Measurements from ENCODE around the gene FAM76B.

FAM76B gene

DNA sequence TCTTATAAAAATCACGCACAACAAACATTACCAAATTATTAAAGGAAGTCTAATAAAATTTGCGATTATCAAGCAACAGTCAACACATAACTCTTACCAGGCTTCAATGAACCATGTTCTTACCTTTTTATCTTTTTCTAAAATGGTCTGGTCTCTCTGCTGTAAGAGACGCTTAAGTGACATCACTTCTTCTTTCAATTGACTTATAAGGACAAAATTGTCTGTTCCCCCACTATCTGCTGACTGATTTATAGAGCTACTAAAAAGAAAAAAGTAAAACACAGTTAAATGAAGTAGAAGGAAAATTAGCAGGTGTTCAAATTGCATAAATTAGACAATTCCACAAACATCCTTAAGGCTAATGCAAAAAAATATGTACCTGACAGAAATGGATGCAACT lies 10.9 kb downstream of the FAM76B start:
- H3K9ac ChIP-seq (ENCODE audit: low read depth in 1 of 2, low read length in 2 of 2) = no peak overlapping the region
- H3K27me3 ChIP-seq (ENCODE audit: control insufficient read depth in 1 of 2, insufficient read depth in 2 of 2, low read length in 2 of 2) = no peaks in the 10 kb centered on the region
- H3K36me3 ChIP-seq (ENCODE audit: control insufficient read depth in 1 of 2, insufficient read depth in 2 of 2, low read length in 2 of 2) = peaks cover 30 to 79% of the 10 kb centered on the region in 2 donors
- H3K4me1 ChIP-seq (ENCODE audit: control insufficient read depth in 1 of 2, insufficient read depth in 2 of 2, low read length in 2 of 2) = peaks cover 0 to 9% of the 10 kb centered on the region in 2 donors
- H3K9me3 ChIP-seq (ENCODE audit: control insufficient read depth in 1 of 2, low read length in 2 of 2) = no peaks in the 10 kb centered on the region
- H3K27ac ChIP-seq (ENCODE audit: low read depth, low read length) = no peak overlapping the region
- no peak overlapping the region for H3K4me3 ChIP-seq (ENCODE audit: low read depth in 1 of 2, low read length in 2 of 2)

DNA sequence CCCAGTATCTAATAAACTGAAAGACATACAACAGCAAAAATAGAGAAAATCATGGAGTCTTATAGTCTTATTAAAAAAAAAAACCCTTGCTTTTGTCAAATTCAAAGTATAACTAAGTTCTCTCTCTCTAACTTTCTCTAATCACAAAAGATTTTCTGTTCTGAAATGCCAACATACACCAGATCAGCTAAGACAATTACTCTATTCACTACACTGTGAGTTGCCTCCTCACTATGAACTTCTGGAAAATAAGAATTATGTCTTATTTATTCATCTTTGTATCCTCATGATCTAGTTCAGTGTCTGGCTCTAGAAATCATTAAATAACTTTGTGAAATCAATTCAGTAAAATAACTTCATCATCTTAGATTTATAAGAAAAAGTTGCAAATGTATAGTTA lies 12.7 kb downstream of the FAM76B start:
- Histone ChIP-seq H3K36me3 (ENCODE audit: control insufficient read depth in 1 of 2, insufficient read depth in 2 of 2, low read length in 2 of 2) (peaks cover 34 to 70% of the 10 kb centered on the region in 2 donors), H3K27me3 (ENCODE audit: control insufficient read depth in 1 of 2, insufficient read depth in 2 of 2, low read length in 2 of 2) (no peaks in the 10 kb centered on the region), H3K4me3 (ENCODE audit: low read depth in 1 of 2, low read length in 2 of 2) (no peak overlapping the region), H3K4me1 (ENCODE audit: control insufficient read depth in 1 of 2, insufficient read depth in 2 of 2, low read length in 2 of 2) (peaks cover 0 to 9% of the 10 kb centered on the region in 2 donors), H3K9ac (ENCODE audit: low read depth in 1 of 2, low read length in 2 of 2) (no peak overlapping the region), H3K9me3 (ENCODE audit: control insufficient read depth in 1 of 2, low read length in 2 of 2) (no peaks in the 10 kb centered on the region), H3K27ac (ENCODE audit: low read depth, low read length) (no peak overlapping the region)

DNA sequence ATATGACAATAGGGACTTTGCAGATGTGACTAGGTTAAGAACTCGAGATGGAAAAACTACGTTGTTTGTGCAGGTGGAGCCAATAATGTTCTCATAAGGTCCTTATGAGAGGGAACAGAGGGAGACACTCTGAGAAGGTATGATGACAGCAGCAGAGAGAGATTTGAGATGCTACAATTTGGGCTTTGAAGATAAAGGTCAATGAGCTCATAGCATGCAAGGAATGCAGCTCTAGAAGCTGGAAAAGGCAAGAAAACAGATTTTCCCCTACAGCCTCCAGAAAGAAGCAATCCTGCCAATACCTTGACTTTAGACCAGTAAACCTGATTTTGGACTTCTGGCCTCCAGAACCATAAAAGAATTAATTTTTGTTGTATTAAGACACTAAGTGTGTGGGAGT lies 21.1 kb downstream of the FAM76B start:
- H3K4me1 ChIP-seq (ENCODE audit: control insufficient read depth in 1 of 2, insufficient read depth in 2 of 2, low read length in 2 of 2) = no peaks in the 10 kb centered on the region
- no peak overlapping the region for H3K4me3 ChIP-seq (ENCODE audit: low read depth in 1 of 2, low read length in 2 of 2)
- no peak overlapping the region for H3K9ac ChIP-seq (ENCODE audit: low read depth in 1 of 2, low read length in 2 of 2)
- no peaks in the 10 kb centered on the region for H3K9me3 ChIP-seq (ENCODE audit: control insufficient read depth in 1 of 2, low read length in 2 of 2)
- no peaks in the 10 kb centered on the region for H3K27me3 ChIP-seq (ENCODE audit: control insufficient read depth in 1 of 2, insufficient read depth in 2 of 2, low read length in 2 of 2)
- no peak overlapping the region for H3K27ac ChIP-seq (ENCODE audit: low read depth, low read length)
- H3K36me3 ChIP-seq (ENCODE audit: control insufficient read depth in 1 of 2, insufficient read depth in 2 of 2, low read length in 2 of 2) = peaks cover 14 to 30% of the 10 kb centered on the region in 2 donors

DNA sequence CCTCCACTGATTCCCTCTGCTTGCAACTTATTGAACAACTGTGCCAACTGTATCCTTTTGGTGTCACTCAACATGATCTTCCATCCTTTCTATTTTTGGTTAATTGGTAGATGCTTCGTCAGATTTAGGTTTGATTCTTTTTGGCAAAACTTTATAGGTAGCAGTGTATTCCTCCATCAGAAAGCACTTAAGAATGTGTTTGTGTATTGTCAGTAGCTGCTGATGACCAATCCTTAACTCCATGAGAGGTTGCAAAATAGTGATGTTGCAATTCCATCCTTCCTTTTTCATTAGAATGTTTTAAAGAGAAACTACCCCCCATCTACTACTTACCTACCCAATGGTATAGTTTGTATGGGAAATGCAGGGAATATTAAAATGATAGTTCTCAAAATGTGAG lies 22.1 kb downstream of the FAM76B start:
- H3K36me3 ChIP-seq (ENCODE audit: control insufficient read depth in 1 of 2, insufficient read depth in 2 of 2, low read length in 2 of 2) = peaks cover 12 to 27% of the 10 kb centered on the region in 2 donors

DNA sequence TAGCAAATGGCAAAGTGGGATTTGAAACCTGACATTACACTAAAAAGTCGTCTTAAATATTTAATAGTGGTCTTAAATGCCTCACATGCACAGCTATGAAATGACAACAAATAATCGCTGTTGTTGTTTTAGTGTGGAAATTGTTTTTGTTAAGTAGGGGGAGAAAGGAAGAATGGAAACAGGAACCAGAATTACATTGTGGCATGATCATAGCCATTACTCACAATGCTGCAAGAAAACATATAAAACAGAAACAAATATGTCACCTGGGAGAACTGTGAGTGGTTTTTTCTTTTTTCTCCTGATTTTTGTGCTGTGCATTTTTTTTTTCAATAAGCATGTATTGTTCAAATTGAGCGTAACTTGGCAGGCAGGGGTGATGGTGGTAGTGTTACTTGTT lies 22.9 kb downstream of the FAM76B start:
- no peaks in the 10 kb centered on the region for H3K4me1 ChIP-seq (ENCODE audit: control insufficient read depth in 1 of 2, insufficient read depth in 2 of 2, low read length in 2 of 2)
- H3K4me3 ChIP-seq (ENCODE audit: low read depth in 1 of 2, low read length in 2 of 2) = no peak overlapping the region
- no peak overlapping the region for H3K9ac ChIP-seq (ENCODE audit: low read depth in 1 of 2, low read length in 2 of 2)
- no peak overlapping the region for H3K27ac ChIP-seq (ENCODE audit: low read depth, low read length)
- peaks cover 12 to 22% of the 10 kb centered on the region in 2 donors for H3K36me3 ChIP-seq (ENCODE audit: control insufficient read depth in 1 of 2, insufficient read depth in 2 of 2, low read length in 2 of 2)
- H3K27me3 ChIP-seq (ENCODE audit: control insufficient read depth in 1 of 2, insufficient read depth in 2 of 2, low read length in 2 of 2) = no peaks in the 10 kb centered on the region
- H3K9me3 ChIP-seq (ENCODE audit: control insufficient read depth in 1 of 2, low read length in 2 of 2) = no peaks in the 10 kb centered on the region

More for the DNA sequence above, 22.1 kb downstream of the FAM76B start:
- no peaks in the 10 kb centered on the region for H3K4me1 ChIP-seq (ENCODE audit: control insufficient read depth in 1 of 2, insufficient read depth in 2 of 2, low read length in 2 of 2)
- no peaks in the 10 kb centered on the region for H3K9me3 ChIP-seq (ENCODE audit: control insufficient read depth in 1 of 2, low read length in 2 of 2)
- no peak overlapping the region for H3K9ac ChIP-seq (ENCODE audit: low read depth in 1 of 2, low read length in 2 of 2)
- H3K4me3 ChIP-seq (ENCODE audit: low read depth in 1 of 2, low read length in 2 of 2) = no peak overlapping the region
- H3K27me3 ChIP-seq (ENCODE audit: control insufficient read depth in 1 of 2, insufficient read depth in 2 of 2, low read length in 2 of 2) = no peaks in the 10 kb centered on the region
- no peak overlapping the region for H3K27ac ChIP-seq (ENCODE audit: low read depth, low read length)

DNA sequence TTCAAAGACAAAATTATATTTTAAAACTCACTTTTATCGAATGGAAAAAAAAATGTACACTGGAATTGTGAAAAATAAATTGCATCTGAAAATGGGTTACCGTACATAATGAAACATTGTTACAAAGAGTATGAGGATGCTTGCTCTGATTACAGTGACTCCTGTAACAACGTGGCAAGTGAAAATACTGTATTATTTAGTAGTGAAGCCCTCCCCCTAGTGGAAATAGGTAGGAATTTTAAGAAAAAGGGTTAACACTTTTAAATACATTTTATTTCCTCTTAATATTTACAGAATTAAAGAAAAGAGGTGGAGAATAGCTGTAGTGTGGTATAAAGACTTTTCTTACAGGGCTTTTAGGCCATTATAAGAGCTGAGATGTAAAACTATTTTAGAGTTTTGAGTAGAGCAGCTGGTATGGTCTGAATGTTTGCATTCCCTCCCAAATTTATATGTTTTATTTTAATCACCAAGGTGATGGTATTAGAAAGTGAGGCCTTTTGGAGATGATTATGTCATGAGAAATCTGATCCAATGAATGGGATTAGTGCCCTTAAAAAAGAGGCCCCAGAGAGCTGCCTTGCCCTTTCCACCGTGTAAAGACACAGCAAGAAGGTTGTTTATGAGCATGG lies 25.2 kb downstream of the FAM76B start:
- Histone ChIP-seq H3K27ac (ENCODE audit: low read depth, low read length) (no peak overlapping the region), H3K4me1 (ENCODE audit: control insufficient read depth in 1 of 2, insufficient read depth in 2 of 2, low read length in 2 of 2) (no peaks in the 10 kb centered on the region), H3K36me3 (ENCODE audit: control insufficient read depth in 1 of 2, insufficient read depth in 2 of 2, low read length in 2 of 2) (peaks cover 4 to 9% of the 10 kb centered on the region in 2 donors), H3K4me3 (ENCODE audit: low read depth in 1 of 2, low read length in 2 of 2) (no peak overlapping the region), H3K9ac (ENCODE audit: low read depth in 1 of 2, low read length in 2 of 2) (no peak overlapping the region), H3K27me3 (ENCODE audit: control insufficient read depth in 1 of 2, insufficient read depth in 2 of 2, low read length in 2 of 2) (no peaks in the 10 kb centered on the region), H3K9me3 (ENCODE audit: control insufficient read depth in 1 of 2, low read length in 2 of 2) (no peaks in the 10 kb centered on the region)

DNA sequence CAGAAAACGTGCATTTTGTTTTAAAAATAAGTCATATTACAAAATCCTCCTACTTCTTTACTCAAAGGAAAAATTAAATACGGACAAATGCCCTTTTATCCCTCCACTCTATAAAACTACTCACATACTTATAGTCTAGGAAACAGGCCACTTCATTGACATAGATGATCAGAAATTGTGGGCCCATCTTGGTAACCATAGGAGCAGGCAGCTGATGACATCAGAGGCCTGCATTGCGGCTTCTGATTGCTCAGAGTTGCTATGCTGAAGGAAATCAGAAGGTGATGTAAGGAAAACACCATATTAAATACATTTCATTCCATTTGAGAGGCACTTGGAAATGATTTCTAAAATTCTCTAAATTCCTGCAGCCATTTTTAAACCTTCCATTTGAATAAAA lies 27.0 kb downstream of the FAM76B start:
- no peak overlapping the region for H3K9ac ChIP-seq (ENCODE audit: low read depth in 1 of 2, low read length in 2 of 2)
- no peak overlapping the region for H3K27ac ChIP-seq (ENCODE audit: low read depth, low read length)
- H3K4me3 ChIP-seq (ENCODE audit: low read depth in 1 of 2, low read length in 2 of 2) = no peak overlapping the region
- H3K36me3 ChIP-seq (ENCODE audit: control insufficient read depth in 1 of 2, insufficient read depth in 2 of 2, low read length in 2 of 2) = peaks cover 0 to 1% of the 10 kb centered on the region in 2 donors
- H3K27me3 ChIP-seq (ENCODE audit: control insufficient read depth in 1 of 2, insufficient read depth in 2 of 2, low read length in 2 of 2) = no peaks in the 10 kb centered on the region
- H3K9me3 ChIP-seq (ENCODE audit: control insufficient read depth in 1 of 2, low read length in 2 of 2) = no peaks in the 10 kb centered on the region
- no peaks in the 10 kb centered on the region for H3K4me1 ChIP-seq (ENCODE audit: control insufficient read depth in 1 of 2, insufficient read depth in 2 of 2, low read length in 2 of 2)

DNA sequence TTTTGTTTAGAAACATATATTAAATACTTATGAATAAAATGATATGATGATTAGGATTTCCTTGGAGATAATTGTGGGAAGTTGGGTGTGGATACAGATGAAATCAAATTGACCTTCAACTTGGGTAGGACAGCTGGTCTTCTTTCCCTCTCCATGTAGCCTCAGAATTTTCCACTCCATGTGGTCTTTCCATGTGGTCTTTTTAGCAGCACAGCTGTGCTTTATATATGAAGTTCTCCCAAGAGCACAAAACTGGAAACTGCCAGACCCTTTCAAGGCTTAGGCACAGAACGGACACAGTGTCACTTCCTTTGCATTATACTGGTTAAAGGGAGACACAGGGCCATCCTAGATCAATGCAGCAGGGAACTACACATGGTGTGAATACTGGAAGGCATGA lies 28.6 kb downstream of the FAM76B start:
- no peak overlapping the region for H3K27ac ChIP-seq (ENCODE audit: low read depth, low read length)
- no peak overlapping the region for H3K9ac ChIP-seq (ENCODE audit: low read depth in 1 of 2, low read length in 2 of 2)
- no peaks in the 10 kb centered on the region for H3K4me1 ChIP-seq (ENCODE audit: control insufficient read depth in 1 of 2, insufficient read depth in 2 of 2, low read length in 2 of 2)
- H3K9me3 ChIP-seq (ENCODE audit: control insufficient read depth in 1 of 2, low read length in 2 of 2) = no peaks in the 10 kb centered on the region
- H3K27me3 ChIP-seq (ENCODE audit: control insufficient read depth in 1 of 2, insufficient read depth in 2 of 2, low read length in 2 of 2) = no peaks in the 10 kb centered on the region
- H3K4me3 ChIP-seq (ENCODE audit: low read depth in 1 of 2, low read length in 2 of 2) = no peak overlapping the region
- no peaks in the 10 kb centered on the region for H3K36me3 ChIP-seq (ENCODE audit: control insufficient read depth in 1 of 2, insufficient read depth in 2 of 2, low read length in 2 of 2)

DNA sequence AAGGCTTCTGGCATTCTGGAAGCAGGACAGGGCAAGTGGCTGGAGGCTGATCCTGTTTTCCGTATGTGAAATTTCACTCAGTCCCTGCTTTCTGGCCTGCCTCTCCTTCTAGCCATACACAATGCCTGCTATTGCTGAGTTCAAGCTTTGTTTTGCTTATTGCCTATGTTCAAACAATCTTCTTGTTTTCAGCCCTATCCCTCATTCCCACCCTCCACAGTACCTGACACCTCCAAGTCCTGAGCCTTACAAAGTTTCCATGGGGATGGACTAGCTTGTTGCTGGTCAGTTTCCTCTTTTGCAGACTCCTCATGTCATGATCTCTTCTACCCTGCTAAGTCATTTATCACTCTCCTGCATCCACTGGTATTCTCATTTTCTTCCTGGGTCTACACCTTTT lies 38.1 kb downstream of the FAM76B start:
- no peaks in the 10 kb centered on the region for H3K9me3 ChIP-seq (ENCODE audit: control insufficient read depth in 1 of 2, low read length in 2 of 2)
- no peaks in the 10 kb centered on the region for H3K36me3 ChIP-seq (ENCODE audit: control insufficient read depth in 1 of 2, insufficient read depth in 2 of 2, low read length in 2 of 2)
- H3K27me3 ChIP-seq (ENCODE audit: control insufficient read depth in 1 of 2, insufficient read depth in 2 of 2, low read length in 2 of 2) = no peaks in the 10 kb centered on the region
- no peak overlapping the region for H3K9ac ChIP-seq (ENCODE audit: low read depth in 1 of 2, low read length in 2 of 2)
- H3K4me1 ChIP-seq (ENCODE audit: control insufficient read depth in 1 of 2, insufficient read depth in 2 of 2, low read length in 2 of 2) = no peaks in the 10 kb centered on the region
- H3K27ac ChIP-seq (ENCODE audit: low read depth, low read length) = no peak overlapping the region
- H3K4me3 ChIP-seq (ENCODE audit: low read depth in 1 of 2, low read length in 2 of 2) = no peak overlapping the region

DNA sequence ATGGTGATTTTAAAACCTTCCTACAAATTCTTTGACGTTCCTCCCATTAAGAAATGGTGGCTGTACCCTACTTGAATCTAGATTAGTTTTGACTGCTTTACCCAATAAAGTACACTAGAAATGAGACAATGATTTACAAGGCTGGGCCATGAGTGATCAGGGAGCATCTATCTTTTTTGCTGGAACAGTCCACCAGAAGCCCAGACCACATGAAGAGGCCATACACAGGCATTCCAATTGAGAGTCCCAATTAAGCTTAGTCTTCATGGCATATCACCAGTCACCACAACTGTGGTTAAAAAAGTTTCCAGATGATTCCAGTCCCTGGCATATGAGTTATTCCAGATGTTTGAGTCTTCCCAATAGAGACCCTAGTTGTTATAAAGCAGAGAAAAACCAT lies 39.5 kb downstream of the FAM76B start:
- Histone ChIP-seq H3K27ac (ENCODE audit: low read depth, low read length) (no peak overlapping the region), H3K27me3 (ENCODE audit: control insufficient read depth in 1 of 2, insufficient read depth in 2 of 2, low read length in 2 of 2) (no peaks in the 10 kb centered on the region), H3K9ac (ENCODE audit: low read depth in 1 of 2, low read length in 2 of 2) (no peak overlapping the region), H3K36me3 (ENCODE audit: control insufficient read depth in 1 of 2, insufficient read depth in 2 of 2, low read length in 2 of 2) (no peaks in the 10 kb centered on the region), H3K4me1 (ENCODE audit: control insufficient read depth in 1 of 2, insufficient read depth in 2 of 2, low read length in 2 of 2) (no peaks in the 10 kb centered on the region), H3K9me3 (ENCODE audit: control insufficient read depth in 1 of 2, low read length in 2 of 2) (no peaks in the 10 kb centered on the region), H3K4me3 (ENCODE audit: low read depth in 1 of 2, low read length in 2 of 2) (no peak overlapping the region)

Measured in duodenal mucosa (tissue), 2 donors.